Mesenchymal stem cell (in vitro differentiated cells and primary cell): ENCODE results near the gene TBL1X.

ENCODE experiments used
- DNase-seq: peaks from one replicate; pipeline ENCODE4 v3.0.0-alpha.2; 2013
- H2AFZ ChIP-seq: one replicate; pipeline ENCODE4 v1.6.1; 2013; ENCODE audit warnings: low read depth, mild to moderate bottlenecking, control low read depth, inconsistent platforms, low read length, moderate library complexity
- H2AK5ac ChIP-seq: 2 replicates; pipeline ENCODE4 v1.6.1; 2013; ENCODE audit warnings: low read length, moderate library complexity, mild to moderate bottlenecking, inconsistent platforms; ENCODE audit not compliant: severe bottlenecking
- H2BK120ac ChIP-seq: one replicate; pipeline ENCODE4 v1.6.1; 2013; ENCODE audit warnings: low read depth, mild to moderate bottlenecking, inconsistent platforms, low read length, moderate library complexity
- H2BK12ac ChIP-seq, 2 experiments: one replicate each; pipeline ENCODE4 v1.6.1; 2013; ENCODE audit warnings: inconsistent platforms in 2 of 2, low read length in 2 of 2, mild to moderate bottlenecking in 2 of 2, moderate library complexity in 2 of 2, control low read depth in 1 of 2
- H2BK15ac ChIP-seq: one replicate; pipeline ENCODE4 v1.6.1; 2013; ENCODE audit warnings: mild to moderate bottlenecking, low read depth, inconsistent platforms; ENCODE audit not compliant: poor library complexity, severe bottlenecking
- H2BK5ac ChIP-seq: 2 replicates; pipeline ENCODE4 v1.6.1; 2013; ENCODE audit warnings: low read depth, mild to moderate bottlenecking, low read length, control low read depth, inconsistent platforms; ENCODE audit not compliant: poor library complexity, severe bottlenecking
- H3K14ac ChIP-seq, 2 experiments: one replicate each; pipeline ENCODE4 v1.6.1; 2013; ENCODE audit warnings: inconsistent platforms in 2 of 2, low read length in 2 of 2, control low read depth in 1 of 2, mild to moderate bottlenecking in 1 of 2, moderate library complexity in 1 of 2
- H3K18ac ChIP-seq, 2 experiments: one replicate each; pipeline ENCODE4 v1.6.1; 2013; ENCODE audit warnings: inconsistent platforms in 2 of 2, low read length in 2 of 2, control low read depth in 1 of 2, low read depth in 1 of 2, mild to moderate bottlenecking in 1 of 2
- H3K23ac ChIP-seq, 2 experiments: one replicate each; pipeline ENCODE4 v1.6.1; 2013; ENCODE audit warnings: inconsistent platforms in 2 of 2, low read length in 2 of 2, mild to moderate bottlenecking in 2 of 2, moderate library complexity in 2 of 2, control low read depth in 1 of 2
- H3K27ac ChIP-seq: 2 replicates; pipeline ENCODE4 v1.5.1; 2013; ENCODE audit warnings: mild to moderate bottlenecking, moderate library complexity, low read length, control low read depth, inconsistent platforms; ENCODE audit not compliant: poor library complexity, severe bottlenecking
- H3K27me3 ChIP-seq, 2 experiments: 2 replicates each; pipeline versions ENCODE4 v1.6.1 to v1.7.0; 2013; ENCODE audit warnings: low read length in 2 of 2, mild to moderate bottlenecking in 2 of 2, moderate library complexity in 2 of 2, control low read depth in 1 of 2, inconsistent platforms in 1 of 2; ENCODE audit not compliant: control insufficient read depth in 1 of 2, insufficient read depth in 1 of 2
- H3K36me3 ChIP-seq, 2 experiments: 2 replicates each; pipeline versions ENCODE4 v1.6.1 to v1.7.0; 2013; ENCODE audit warnings: low read length in 2 of 2, control low read depth in 1 of 2, inconsistent platforms in 1 of 2, low read depth in 1 of 2, mild to moderate bottlenecking in 1 of 2; ENCODE audit not compliant: insufficient read depth in 2 of 2, control insufficient read depth in 1 of 2
- H3K4ac ChIP-seq, 2 experiments: one replicate each; pipeline ENCODE4 v1.6.1; 2013; ENCODE audit warnings: inconsistent platforms in 2 of 2, low read length in 2 of 2, mild to moderate bottlenecking in 2 of 2, moderate library complexity in 2 of 2, control low read depth in 1 of 2, low read depth in 1 of 2
- H3K4me1 ChIP-seq: 2 replicates; pipeline ENCODE4 v1.6.1; 2013; ENCODE audit warnings: low read depth, low read length, control low read depth; ENCODE audit not compliant: control insufficient read depth, insufficient read depth
- H3K4me2 ChIP-seq: 2 replicates; pipeline ENCODE4 v1.6.1; 2013; ENCODE audit warnings: low read length, mild to moderate bottlenecking, inconsistent platforms; ENCODE audit not compliant: poor library complexity, severe bottlenecking
- H3K4me3 ChIP-seq, 2 experiments: 2 replicates each; pipeline versions ENCODE4 v1.5.1 to v1.7.0; 2013; ENCODE audit warnings: low read length in 2 of 2, mild to moderate bottlenecking in 2 of 2, control low read depth in 1 of 2, low read depth in 1 of 2; ENCODE audit not compliant: insufficient read depth in 1 of 2
- H3K79me1 ChIP-seq: replicated peaks from 2 replicates; pipeline ENCODE4 v1.6.1; 2013; ENCODE audit warnings: mild to moderate bottlenecking, control low read depth, low read length, inconsistent platforms; ENCODE audit not compliant: poor library complexity, severe bottlenecking
- H3K9ac ChIP-seq: 2 replicates; pipeline ENCODE4 v1.7.0; 2013; ENCODE audit warnings: mild to moderate bottlenecking, low read length, moderate library complexity
- H3K9me3 ChIP-seq: 2 replicates; pipeline ENCODE4 v1.7.0; 2013; ENCODE audit warnings: mild to moderate bottlenecking, low read length; ENCODE audit not compliant: control insufficient read depth
- H4K8ac ChIP-seq: one replicate; pipeline ENCODE4 v1.6.1; 2013; ENCODE audit warnings: inconsistent platforms, mild to moderate bottlenecking, low read length, moderate library complexity
- H4K91ac ChIP-seq: one replicate; pipeline ENCODE4 v1.6.1; 2013; ENCODE audit warnings: mild to moderate bottlenecking, low read length, inconsistent platforms
- WGBS: methylation state at CpG from one replicate; pipeline ENCODE4 v1.1.7; 2013; ENCODE audit warnings: mixed read lengths; 5-methylcytosine and 5-hydroxymethylcytosine counted together

Gene TBL1X

GRCh38 chrX:9529223-9529622 lies 64.4 kb downstream of the TBL1X start:
- no peak overlapping the region for H3K27ac ChIP-seq
- H2BK120ac ChIP-seq: no peak overlapping the region
- no peak overlapping the region for H2BK15ac ChIP-seq
- no peak overlapping the region for H2BK5ac ChIP-seq
- H3K36me3 ChIP-seq: no peaks in the 10 kb centered on the region
- H3K4ac ChIP-seq: no peak overlapping the region
- WGBS: 69% methylated on average over 4 of the region's 4 CpGs
- H3K4me2 ChIP-seq: no peak overlapping the region
- no peak overlapping the region for H4K8ac ChIP-seq
- no peaks in the 10 kb centered on the region for H3K9me3 ChIP-seq
- no peak overlapping the region for H3K9ac ChIP-seq
- no peak overlapping the region for H2AK5ac ChIP-seq
- H3K4me1 ChIP-seq: peaks cover 8% of the 10 kb centered on the region
- no peaks in the 10 kb centered on the region for H3K27me3 ChIP-seq
- peaks cover 4% of the 10 kb centered on the region for H3K79me1 ChIP-seq
- H2AFZ ChIP-seq: no peak overlapping the region
- H3K4me3 ChIP-seq: no peak overlapping the region
- peak overlapping the region; percentile 50 for H4K91ac ChIP-seq
- no peak overlapping the region for H3K23ac ChIP-seq
- DNase-seq: no peak
- no peak overlapping the region for H3K18ac ChIP-seq
- H3K14ac ChIP-seq: no peak overlapping the region
- H2BK12ac ChIP-seq: peak overlapping the region in 1 of 2 experiments; percentile 39

DNA sequence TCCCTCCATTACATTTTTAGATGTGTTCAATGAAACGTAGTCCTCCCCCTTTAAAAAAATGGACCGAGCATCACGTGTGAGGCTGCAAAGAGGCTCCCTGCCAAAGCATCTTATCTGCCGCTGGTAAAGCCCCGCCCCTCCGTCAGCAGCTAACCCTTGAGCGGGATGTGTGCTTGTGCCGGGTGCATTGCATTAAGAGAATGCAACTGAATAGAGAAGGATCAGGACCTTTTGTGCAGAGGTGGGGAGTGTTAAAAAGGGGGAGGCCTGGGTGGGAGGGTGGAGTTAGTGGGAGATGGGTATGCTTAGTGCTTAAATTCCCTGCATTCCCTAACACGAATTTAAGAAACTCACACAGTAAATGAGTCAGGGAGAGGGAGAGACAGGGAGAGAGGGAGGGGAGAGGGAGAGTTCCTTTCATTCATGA lies 66.0 kb downstream of the TBL1X start:
- H2BK12ac ChIP-seq: no peak overlapping the region
- H2AFZ ChIP-seq: no peak overlapping the region
- peak overlapping the region; percentile 17 for H3K27ac ChIP-seq
- H3K4me1 ChIP-seq: peaks cover 8% of the 10 kb centered on the region
- H3K9me3 ChIP-seq: no peaks in the 10 kb centered on the region
- H2BK5ac ChIP-seq: no peak overlapping the region
- no peak overlapping the region for H2AK5ac ChIP-seq
- H3K36me3 ChIP-seq: no peaks in the 10 kb centered on the region
- H3K14ac ChIP-seq: no peak overlapping the region
- H3K79me1 ChIP-seq: peaks cover 4% of the 10 kb centered on the region
- H3K18ac ChIP-seq: no peak overlapping the region
- no peak overlapping the region for H3K23ac ChIP-seq
- 0% methylated on average over 6 of the region's 9 CpGs for WGBS
- no peak overlapping the region for H3K4ac ChIP-seq
- H3K9ac ChIP-seq: peak overlapping the region; percentile 71
- DNase-seq: peak; percentile 87
- no peak overlapping the region for H4K8ac ChIP-seq
- peak overlapping the region in 1 of 2 experiments; percentile 59 for H3K4me3 ChIP-seq
- H4K91ac ChIP-seq: no peak overlapping the region
- no peak overlapping the region for H2BK120ac ChIP-seq
- H2BK15ac ChIP-seq: no peak overlapping the region
- H3K27me3 ChIP-seq: no peaks in the 10 kb centered on the region
- H3K4me2 ChIP-seq: peak overlapping the region; percentile 59

- Histone ChIP-seq H2BK5ac (no peak overlapping the region), H2AK5ac (no peak overlapping the region), H4K8ac (no peak overlapping the region), H3K4me2 (no peak overlapping the region), H3K79me1 (peaks cover 4% of the 10 kb centered on the region), H2BK120ac (peak overlapping the region; percentile 79), H2BK12ac (peak overlapping the region; percentile 31 to 89), H3K14ac (peak overlapping the region in 1 of 2 experiments; percentile 55), H3K36me3 (no peaks in the 10 kb centered on the region), H3K27ac (no peak overlapping the region), H3K23ac (no peak overlapping the region), H2BK15ac (no peak overlapping the region), H3K18ac (peak overlapping the region in 1 of 2 experiments; percentile 48), H3K27me3 (no peaks in the 10 kb centered on the region), H3K4me3 (no peak overlapping the region), H3K9ac (no peak overlapping the region), H3K4ac (peak overlapping the region in 1 of 2 experiments; percentile 37), H4K91ac (no peak overlapping the region), H3K9me3 (no peaks in the 10 kb centered on the region), H2AFZ (no peak overlapping the region), H3K4me1 (peaks cover 8% of the 10 kb centered on the region)
- WGBS: 87% methylated on average over 12 of the region's 12 CpGs
- DNase-seq: no peak
Observed at GRCh38 chrX:9532349-9532748, 67.5 kb downstream of the TBL1X start.

GRCh38 chrX:9533611-9534010 lies 68.8 kb downstream of the TBL1X start:
- Histone ChIP-seq H4K8ac (peak overlapping the region; percentile 15), H3K4me1 (peaks cover 10% of the 10 kb centered on the region), H3K9ac (no peak overlapping the region), H2BK15ac (no peak overlapping the region), H2AFZ (no peak overlapping the region), H4K91ac (peak overlapping the region; percentile 68), H2BK5ac (no peak overlapping the region), H2AK5ac (peak overlapping the region; percentile 89), H3K14ac (peak overlapping the region in 1 of 2 experiments; percentile 32), H3K27me3 (no peaks in the 10 kb centered on the region), H3K36me3 (peaks cover 0 to 4% of the 10 kb centered on the region in 2 experiments), H3K4ac (peak overlapping the region in 1 of 2 experiments; percentile 41), H2BK120ac (no peak overlapping the region), H3K23ac (no peak overlapping the region), H3K79me1 (peaks cover 6% of the 10 kb centered on the region), H3K4me3 (no peak overlapping the region), H3K4me2 (no peak overlapping the region), H3K27ac (no peak overlapping the region), H2BK12ac (peak overlapping the region in 1 of 2 experiments; percentile 72), H3K18ac (peak overlapping the region; percentile 33 to 48), H3K9me3 (no peaks in the 10 kb centered on the region)
- no peak for DNase-seq
- WGBS: 89% methylated on average over 7 of the region's 8 CpGs
